Measurements from ENCODE around the gene ZFYVE28.

Gene ZFYVE28

DNA sequence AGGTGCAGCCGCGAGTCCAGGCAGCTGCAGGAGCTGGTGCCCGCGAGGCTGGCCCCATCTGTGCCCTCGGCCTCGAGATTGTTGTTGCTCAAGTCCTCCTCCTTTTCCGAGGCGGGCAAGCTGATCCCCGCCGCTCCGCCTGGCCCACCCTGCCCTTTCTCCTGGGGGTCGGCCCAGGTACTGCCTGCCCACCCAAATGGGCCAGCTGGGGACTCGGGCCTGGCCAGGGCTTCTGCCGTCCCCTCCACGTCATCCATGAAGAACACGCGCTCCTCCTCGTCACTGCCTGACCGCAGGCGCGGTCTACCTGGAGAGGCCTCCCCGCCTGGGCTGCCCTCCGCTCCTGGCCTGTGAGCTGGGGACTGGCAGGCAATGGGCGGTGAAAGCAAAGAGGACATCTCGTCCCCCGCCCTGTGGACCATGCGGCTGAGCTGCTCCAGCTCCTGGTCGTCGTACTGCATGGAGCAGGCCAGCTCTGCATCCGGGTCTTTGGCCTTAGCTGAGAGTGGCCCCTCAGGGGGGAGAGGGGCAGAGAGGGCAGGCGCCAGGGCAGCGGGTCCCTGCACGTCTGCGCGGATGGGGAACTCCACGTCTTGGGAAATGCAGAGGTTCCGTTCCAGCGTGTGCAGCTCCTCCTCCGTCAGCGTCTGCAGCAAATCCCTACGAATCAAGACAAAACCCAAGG lies 113.4 kb downstream of the ZFYVE28 start:
- no peak for TF ChIP-seq SIN3A (IDR thresholded peaks at IDR 0.05; ENCODE audit: borderline replicate concordance, insufficient read depth, low read length)
- no peak for TF ChIP-seq POLR2AphosphoS5 (IDR thresholded peaks at IDR 0.05; ENCODE audit: low read depth, low read length)
- TF ChIP-seq TAF1 (IDR thresholded peaks at IDR 0.05; ENCODE audit: borderline replicate concordance, insufficient read depth, low read length), result no peak
- TF ChIP-seq, protein P1, sequence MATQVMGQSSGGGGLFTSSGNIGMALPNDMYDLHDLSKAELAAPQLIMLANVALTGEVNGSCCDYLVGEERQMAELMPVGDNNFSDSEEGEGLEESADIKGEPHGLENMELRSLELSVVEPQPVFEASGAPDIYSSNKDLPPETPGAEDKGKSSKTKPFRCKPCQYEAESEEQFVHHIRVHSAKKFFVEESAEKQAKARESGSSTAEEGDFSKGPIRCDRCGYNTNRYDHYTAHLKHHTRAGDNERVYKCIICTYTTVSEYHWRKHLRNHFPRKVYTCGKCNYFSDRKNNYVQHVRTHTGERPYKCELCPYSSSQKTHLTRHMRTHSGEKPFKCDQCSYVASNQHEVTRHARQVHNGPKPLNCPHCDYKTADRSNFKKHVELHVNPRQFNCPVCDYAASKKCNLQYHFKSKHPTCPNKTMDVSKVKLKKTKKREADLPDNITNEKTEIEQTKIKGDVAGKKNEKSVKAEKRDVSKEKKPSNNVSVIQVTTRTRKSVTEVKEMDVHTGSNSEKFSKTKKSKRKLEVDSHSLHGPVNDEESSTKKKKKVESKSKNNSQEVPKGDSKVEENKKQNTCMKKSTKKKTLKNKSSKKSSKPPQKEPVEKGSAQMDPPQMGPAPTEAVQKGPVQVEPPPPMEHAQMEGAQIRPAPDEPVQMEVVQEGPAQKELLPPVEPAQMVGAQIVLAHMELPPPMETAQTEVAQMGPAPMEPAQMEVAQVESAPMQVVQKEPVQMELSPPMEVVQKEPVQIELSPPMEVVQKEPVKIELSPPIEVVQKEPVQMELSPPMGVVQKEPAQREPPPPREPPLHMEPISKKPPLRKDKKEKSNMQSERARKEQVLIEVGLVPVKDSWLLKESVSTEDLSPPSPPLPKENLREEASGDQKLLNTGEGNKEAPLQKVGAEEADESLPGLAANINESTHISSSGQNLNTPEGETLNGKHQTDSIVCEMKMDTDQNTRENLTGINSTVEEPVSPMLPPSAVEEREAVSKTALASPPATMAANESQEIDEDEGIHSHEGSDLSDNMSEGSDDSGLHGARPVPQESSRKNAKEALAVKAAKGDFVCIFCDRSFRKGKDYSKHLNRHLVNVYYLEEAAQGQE (IDR thresholded peaks at IDR 0.05; ENCODE audit: insufficient read depth in 1 of 2, low read depth in 2 of 2, low read length in 2 of 2), result no peak
- no peak for TF ChIP-seq FOXP2 (optimal IDR thresholded peaks at IDR 0.05; ENCODE audit: borderline replicate concordance, extremely low read depth, extremely low read length, insufficient read depth)

DNA sequence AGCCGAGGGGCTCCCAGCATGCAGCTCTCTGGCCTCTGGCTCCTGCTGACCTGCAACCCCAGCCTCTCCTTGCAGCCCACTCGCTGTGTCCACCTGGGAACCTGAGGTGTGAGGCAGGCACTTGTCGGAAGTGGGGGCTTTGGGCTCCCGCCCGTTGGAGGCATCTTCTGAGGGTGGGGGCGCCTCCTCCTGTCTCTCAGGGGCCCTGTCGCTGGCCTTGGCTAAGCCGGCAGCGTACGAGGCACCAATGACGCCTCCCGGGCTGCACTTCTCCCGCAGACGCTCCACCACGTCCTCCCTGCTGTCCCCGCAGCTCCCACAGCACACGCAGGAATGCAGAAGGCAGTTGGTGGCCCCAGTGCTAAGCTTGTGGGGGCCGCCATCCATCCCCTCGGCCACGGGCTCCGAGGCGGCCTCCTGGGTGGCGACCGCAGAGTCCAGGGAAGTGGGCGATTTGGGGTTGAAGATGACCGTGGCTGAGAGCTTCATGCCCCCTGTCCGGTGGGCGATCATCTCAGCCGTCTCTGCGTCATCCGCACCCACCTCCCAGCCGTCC lies 114.0 kb downstream of the ZFYVE28 start:
- TF ChIP-seq POLR2AphosphoS5 (IDR thresholded peaks at IDR 0.05; ENCODE audit: low read depth, low read length), result no peak
- TF ChIP-seq, protein P1 (IDR thresholded peaks at IDR 0.05; ENCODE audit: insufficient read depth in 1 of 2, low read depth in 2 of 2, low read length in 2 of 2), result no peak
- no peak for TF ChIP-seq TAF1 (IDR thresholded peaks at IDR 0.05; ENCODE audit: borderline replicate concordance, insufficient read depth, low read length)
- no peak for TF ChIP-seq SIN3A (IDR thresholded peaks at IDR 0.05; ENCODE audit: borderline replicate concordance, insufficient read depth, low read length)
- no peak for TF ChIP-seq FOXP2 (optimal IDR thresholded peaks at IDR 0.05; ENCODE audit: borderline replicate concordance, extremely low read depth, extremely low read length, insufficient read depth)

- TF ChIP-seq, protein P1 (IDR thresholded peaks at IDR 0.05; ENCODE audit: insufficient read depth in 1 of 2, low read depth in 2 of 2, low read length in 2 of 2), result no peak
- TF ChIP-seq TAF1 (IDR thresholded peaks at IDR 0.05; ENCODE audit: borderline replicate concordance, insufficient read depth, low read length) (no peak), SIN3A (IDR thresholded peaks at IDR 0.05; ENCODE audit: borderline replicate concordance, insufficient read depth, low read length) (no peak), POLR2AphosphoS5 (IDR thresholded peaks at IDR 0.05; ENCODE audit: low read depth, low read length) (no peak), FOXP2 (optimal IDR thresholded peaks at IDR 0.05; ENCODE audit: borderline replicate concordance, extremely low read depth, extremely low read length, insufficient read depth) (no peak)
Measured at GRCh38 chr4:2303686-2304320, 114.6 kb downstream of the ZFYVE28 start.

- TF ChIP-seq, protein P1 (IDR thresholded peaks at IDR 0.05; ENCODE audit: insufficient read depth in 1 of 2, low read depth in 2 of 2, low read length in 2 of 2), result no peak
- no peak for TF ChIP-seq FOXP2 (optimal IDR thresholded peaks at IDR 0.05; ENCODE audit: borderline replicate concordance, extremely low read depth, extremely low read length, insufficient read depth)
- TF ChIP-seq SIN3A (IDR thresholded peaks at IDR 0.05; ENCODE audit: borderline replicate concordance, insufficient read depth, low read length), result no peak
- TF ChIP-seq POLR2AphosphoS5 (IDR thresholded peaks at IDR 0.05; ENCODE audit: low read depth, low read length), result no peak
- TF ChIP-seq TAF1 (IDR thresholded peaks at IDR 0.05; ENCODE audit: borderline replicate concordance, insufficient read depth, low read length), result no peak
Measured at GRCh38 chr4:2303121-2303685, 115.2 kb downstream of the ZFYVE28 start.
